Choroid plexus epithelial cell (primary cell): ENCODE results near the gene ANKRD40.

Source experiments
- DNase-seq: peaks from one replicate; pipeline ENCODE4 v3.0.0-alpha.2; 2010; ENCODE audit warnings: low read depth
- H3K4me3 ChIP-seq: 2 replicates; pipeline ENCODE4 v1.5.1; 2011; ENCODE audit warnings: low read depth, mild to moderate bottlenecking, control low read depth, low read length, moderate library complexity
- CTCF ChIP-seq: conservative IDR thresholded peaks from 2 replicates; pipeline ENCODE4 v1.5.1; 2011; ENCODE audit warnings: low read depth, mild to moderate bottlenecking, control low read depth, inconsistent platforms, low read length, moderate library complexity

The ANKRD40 gene

DNA sequence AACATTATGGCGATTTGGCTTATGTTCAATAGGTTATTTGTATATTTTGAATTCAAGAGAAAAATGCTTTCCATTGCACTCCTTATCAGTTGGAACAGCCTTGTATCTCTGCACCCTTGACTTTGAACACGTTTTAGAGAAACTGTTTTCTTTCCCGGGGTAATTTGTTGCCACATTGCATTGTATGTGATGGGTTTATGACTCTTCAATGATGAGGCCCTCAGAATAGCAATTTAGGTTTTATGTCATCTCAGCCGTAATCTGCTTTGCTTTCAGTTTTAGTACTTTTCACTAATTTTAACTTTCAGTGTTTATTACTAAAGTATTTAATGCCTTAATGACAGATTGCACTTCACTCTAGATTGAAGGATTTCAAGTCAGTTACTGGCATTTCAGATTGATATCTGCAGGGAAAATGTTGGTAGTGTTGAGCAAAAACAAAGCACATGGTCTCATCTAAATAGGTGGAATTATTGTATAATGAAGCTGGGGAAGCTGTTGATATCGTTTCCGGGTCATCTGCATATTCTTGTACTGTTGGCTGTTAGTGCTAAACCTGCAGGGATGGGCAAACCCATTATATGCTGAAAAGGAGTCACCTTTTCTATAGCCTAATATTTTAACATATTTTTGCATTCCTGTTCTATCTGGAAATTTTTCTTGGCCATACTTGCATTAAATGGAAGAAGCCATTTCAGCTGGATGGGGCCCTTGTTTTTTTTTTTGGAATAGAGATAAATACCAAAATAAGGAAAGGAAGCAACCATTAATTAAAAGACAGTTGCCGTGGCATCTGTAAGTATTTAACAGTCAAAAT lies 13.7 kb upstream of the ANKRD40 start:
- no peak for TF ChIP-seq CTCF
- H3K4me3 ChIP-seq: peak overlapping the region; percentile 97
- DNase-seq: no peak

GRCh38 chr17:50719924-50720794 lies 12.4 kb upstream of the ANKRD40 start:
- no peak for DNase-seq
- peak overlapping the region; percentile 97 for H3K4me3 ChIP-seq
- TF ChIP-seq CTCF: no peak

- peak; percentile 95 for DNase-seq
- peak within 1 kb of the TSS; percentile 97 for H3K4me3 ChIP-seq
- TF ChIP-seq CTCF: no peak
Measured at GRCh38 chr17:50719144-50719923, 11.6 kb upstream of the ANKRD40 start, which contains the start of gene LUC7L3. TSS of gene LUC7L3 (plus strand) at chr17:50719603. CDS start at chr17:50719733, 130 bp downstream.

GRCh38 chr17:50715471-50715870 lies 7.8 kb upstream of the ANKRD40 start:
- DNase-seq: no peak
- no peak overlapping the region for H3K4me3 ChIP-seq
- TF ChIP-seq CTCF: no peak

DNA sequence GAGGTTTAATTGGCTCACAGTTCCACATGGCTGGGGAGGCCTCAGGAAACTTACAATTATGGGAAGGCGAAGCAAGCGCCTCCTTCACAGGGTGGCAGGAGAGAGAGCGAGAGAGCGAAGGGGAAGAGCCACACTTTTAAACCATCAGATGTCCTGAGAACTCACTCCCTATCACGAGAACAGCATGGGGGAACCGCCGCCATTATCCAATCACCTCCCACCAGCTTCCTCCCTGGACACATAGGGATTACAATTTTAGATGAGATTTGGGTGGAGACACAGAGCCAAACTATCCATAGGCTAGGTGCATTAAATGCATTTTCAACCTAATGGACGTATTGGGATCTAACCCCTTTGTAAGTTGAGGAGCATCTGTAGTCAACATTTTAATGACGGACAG lies 4.9 kb upstream of the ANKRD40 start:
- no peak for DNase-seq
- no peak for TF ChIP-seq CTCF
- no peak overlapping the region for H3K4me3 ChIP-seq

GRCh38 chr17:50710650-50711049 lies 2.9 kb upstream of the ANKRD40 start:
- TF ChIP-seq CTCF: no peak
- no peak for DNase-seq
- no peak overlapping the region for H3K4me3 ChIP-seq
